IMR-90 (cell line): ENCODE data around the gene DCLK1. TPM values are rescaled to one million over a fixed set of nuclear protein-coding genes. Genes with fewer than 3 reads are reported as not detected.

Experiments
- ATAC-seq: fragments of 200-7000 bp; cut with Tn5 transposase; 2 replicates; pipeline ENCODE4 v1.9.1; 2020; ENCODE audit warnings: low read depth, mild to moderate bottlenecking, moderate library complexity
- BruUV-seq: library from RNA; stranded (reverse); fragments of 400-500 nt; replicated peaks from 2 replicates; lab custom pipeline; 2021; lab: Mats Ljungman, UMichigan
- CTCF ChIA-PET: fragments of 300-600 bp; formaldehyde crosslinking; extraction: SDS; loops from one replicate; lab custom pipeline; 2021; ENCODE audit warnings: antibody characterized with exemption; lab: Yijun Ruan, JAX
- POLR2A ChIA-PET: fragments of 300-600 bp; sonication (Branson Sonifier 250); formaldehyde crosslinking; loops from one replicate; lab custom pipeline; 2022; ENCODE audit warnings: antibody characterized with exemption; ENCODE audit not compliant: unreplicated experiment; lab: Charles Lee
- DNase-seq: peaks from one replicate; pipeline ENCODE4 v3.0.0; 2013
- H2AFZ ChIP-seq: replicated peaks from 2 replicates; pipeline ENCODE3; 2013; ENCODE audit warnings: low read length, mild to moderate bottlenecking; ENCODE audit not compliant: poor library complexity
- H2AK5ac ChIP-seq: 2 replicates; pipeline ENCODE4 v1.6.1; 2013; ENCODE audit warnings: low read depth, low read length, inconsistent platforms
- H2AK9ac ChIP-seq: replicated peaks from 2 replicates; pipeline ENCODE3; 2013; ENCODE audit warnings: mild to moderate bottlenecking, low read depth, low read length, moderate library complexity; ENCODE audit not compliant: poor library complexity
- H2BK120ac ChIP-seq: 2 replicates; pipeline ENCODE4 v1.6.1; 2013; ENCODE audit warnings: low read depth, low read length, inconsistent platforms
- H2BK15ac ChIP-seq: 3 replicates; pipeline ENCODE4 v1.6.1; 2013; ENCODE audit warnings: low read depth, low read length, inconsistent platforms
- H2BK20ac ChIP-seq: 2 replicates; pipeline ENCODE4 v1.6.1; 2013; ENCODE audit warnings: low read depth, mild to moderate bottlenecking, inconsistent platforms, low read length, moderate library complexity
- H2BK5ac ChIP-seq: 2 replicates; pipeline ENCODE4 v1.6.1; 2013; ENCODE audit warnings: mild to moderate bottlenecking, low read depth, low read length, inconsistent platforms; ENCODE audit not compliant: poor library complexity, severe bottlenecking
- H3K14ac ChIP-seq: replicated peaks from 2 replicates; pipeline ENCODE4 v1.6.1; 2013; ENCODE audit warnings: low read depth, low read length, inconsistent platforms
- H3K18ac ChIP-seq: 2 replicates; pipeline ENCODE4 v1.6.1; 2013; ENCODE audit warnings: low read depth, low read length, control low read depth
- H3K23ac ChIP-seq: 2 replicates; pipeline ENCODE4 v1.6.1; 2013; ENCODE audit warnings: low read depth, low read length, inconsistent platforms
- H3K27ac ChIP-seq: 2 replicates; pipeline ENCODE4 v1.5.1; 2013; ENCODE audit warnings: mild to moderate bottlenecking, control low read depth, low read length; ENCODE audit not compliant: insufficient read depth
- H3K27me3 ChIP-seq: 2 replicates; pipeline ENCODE4 v1.6.1; 2013; ENCODE audit warnings: low read length; ENCODE audit not compliant: control insufficient read depth, insufficient read depth
- H3K36me3 ChIP-seq: 2 replicates; pipeline ENCODE4 v1.6.1; 2013; ENCODE audit warnings: low read length, mixed read lengths; ENCODE audit not compliant: control insufficient read depth, insufficient read depth
- H3K4ac ChIP-seq: 2 replicates; pipeline ENCODE4 v1.6.1; 2013; ENCODE audit warnings: low read depth, low read length, inconsistent platforms
- H3K4me1 ChIP-seq: 2 replicates; pipeline ENCODE4 v1.6.1; 2013; ENCODE audit warnings: low read length, mixed read lengths; ENCODE audit not compliant: control insufficient read depth, insufficient read depth
- H3K4me2 ChIP-seq: 2 replicates; pipeline ENCODE4 v1.6.1; 2013; ENCODE audit warnings: low read depth, mild to moderate bottlenecking, control low read depth, low read length, moderate library complexity
- H3K4me3 ChIP-seq: 2 replicates; pipeline ENCODE4 v1.5.1; 2013; ENCODE audit warnings: low read depth, mild to moderate bottlenecking, control low read depth, low read length, moderate library complexity; ENCODE audit not compliant: insufficient read depth
- H3K56ac ChIP-seq: 2 replicates; pipeline ENCODE4 v1.6.1; 2013; ENCODE audit warnings: low read length, inconsistent platforms; ENCODE audit not compliant: insufficient read depth; ENCODE audit errors: extremely low read depth
- H3K79me1 ChIP-seq, 2 experiments: 2 replicates each; pipeline ENCODE4 v1.6.1; 2013; ENCODE audit warnings: low read length in 2 of 2, inconsistent platforms in 1 of 2, low read depth in 1 of 2
- H3K9ac ChIP-seq: 2 replicates; pipeline ENCODE4 v1.6.1; 2013; ENCODE audit warnings: low read depth, low read length, control low read depth
- H3K9me1 ChIP-seq: 2 replicates; pipeline ENCODE4 v1.6.1; 2013; ENCODE audit warnings: low read length, inconsistent platforms; ENCODE audit not compliant: insufficient read depth
- H3K9me3 ChIP-seq: 2 replicates; pipeline ENCODE4 v1.6.1; 2013; ENCODE audit warnings: low read length; ENCODE audit not compliant: control insufficient read depth, insufficient read depth
- H4K20me1 ChIP-seq: 2 replicates; pipeline ENCODE4 v1.6.1; 2013; ENCODE audit warnings: low read length, inconsistent platforms; ENCODE audit not compliant: insufficient read depth
- H4K5ac ChIP-seq: 2 replicates; pipeline ENCODE4 v1.6.1; 2013; ENCODE audit warnings: mild to moderate bottlenecking, low read depth, low read length, control low read depth
- H4K8ac ChIP-seq, 2 experiments: 2 replicates each; pipeline ENCODE4 v1.6.1; 2013; ENCODE audit warnings: low read depth in 2 of 2, low read length in 2 of 2, control low read depth in 1 of 2, inconsistent platforms in 1 of 2
- H4K91ac ChIP-seq: 2 replicates; pipeline ENCODE4 v1.6.1; 2013; ENCODE audit warnings: low read depth, low read length, inconsistent platforms; ENCODE audit not compliant: insufficient read depth
- BHLHE40 ChIP-seq: fragments of 150-350 bp; IDR thresholded peaks from 2 replicates; pipeline ENCODE4 v1.6.1; 2016; ENCODE audit warnings: mild to moderate bottlenecking, low read depth, low read length
- CEBPB ChIP-seq: IDR thresholded peaks from 2 replicates; pipeline ENCODE4 v1.6.1; 2012; ENCODE audit warnings: low read depth, low read length, improper control_type of control experiment
- CHD1 ChIP-seq: IDR thresholded peaks from 2 replicates; pipeline ENCODE4 v1.6.1; 2012; ENCODE audit warnings: low read depth, low read length, improper control_type of control experiment
- CTCF ChIP-seq: conservative IDR thresholded peaks from 2 replicates; pipeline ENCODE4 v1.5.1; 2012; ENCODE audit warnings: mild to moderate bottlenecking, low read depth, low read length, improper control_type of control experiment
- ELK1 ChIP-seq: fragments of 150-350 bp; IDR thresholded peaks from 2 replicates; pipeline ENCODE4 v1.6.1; 2016; ENCODE audit warnings: low read depth, mild to moderate bottlenecking, low read length, moderate library complexity, borderline replicate concordance
- FOS ChIP-seq: fragments of 150-350 bp; IDR thresholded peaks from 2 replicates; pipeline ENCODE4 v1.6.1; 2016; ENCODE audit warnings: low read depth, low read length
- MAFK ChIP-seq: IDR thresholded peaks from 2 replicates; pipeline ENCODE4 v1.6.1; 2012; ENCODE audit warnings: low read depth, low read length, improper control_type of control experiment
- MAZ ChIP-seq: IDR thresholded peaks from 2 replicates; pipeline ENCODE4 v1.6.1; 2012; ENCODE audit warnings: low read depth, mild to moderate bottlenecking, low read length, improper control_type of control experiment, moderate library complexity, borderline replicate concordance
- MXI1 ChIP-seq: IDR thresholded peaks from 2 replicates; pipeline ENCODE4 v1.6.1; 2012; ENCODE audit warnings: low read depth, mild to moderate bottlenecking, low read length, moderate library complexity, borderline replicate concordance
- NFE2L2 ChIP-seq: fragments of 150-350 bp; IDR thresholded peaks from 2 replicates; pipeline ENCODE4 v1.6.1; 2016; ENCODE audit warnings: low read depth, mild to moderate bottlenecking, low read length
- POLR2A ChIP-seq: IDR thresholded peaks from 2 replicates; pipeline ENCODE4 v1.6.1; 2012; ENCODE audit warnings: mild to moderate bottlenecking, low read depth, low read length
- RAD21 ChIP-seq: IDR thresholded peaks from 2 replicates; pipeline ENCODE4 v1.6.1; 2012; ENCODE audit warnings: low read length, improper control_type of control experiment
- RCOR1 ChIP-seq: IDR thresholded peaks from 2 replicates; pipeline ENCODE4 v1.6.1; 2012; ENCODE audit warnings: mild to moderate bottlenecking, low read length, improper control_type of control experiment; ENCODE audit not compliant: insufficient replicate concordance
- RFX5 ChIP-seq: IDR thresholded peaks from 2 replicates; pipeline ENCODE4 v1.8.0; 2012; ENCODE audit warnings: low read depth, mild to moderate bottlenecking, low read length, moderate library complexity
- SMC3 ChIP-seq: fragments of 150-350 bp; IDR thresholded peaks from 2 replicates; pipeline ENCODE4 v1.6.1; 2016; ENCODE audit warnings: low read depth, mild to moderate bottlenecking, antibody characterized with exemption, low read length, moderate library complexity
- USF2 ChIP-seq: fragments of 150-350 bp; IDR thresholded peaks from 2 replicates; pipeline ENCODE4 v1.6.1; 2017; ENCODE audit warnings: mild to moderate bottlenecking, antibody characterized with exemption, low read length, low read depth
- WGBS, 2 experiments: methylation state at CpG; one replicate each; pipeline versions ENCODE4 v1.1.5 to v1.1.7; 2013; ENCODE audit warnings: missing lambda C conversion rate in 2 of 2; ENCODE audit not compliant: insufficient read length in 1 of 2; ENCODE audit errors: extremely low coverage in 2 of 2; 5-methylcytosine and 5-hydroxymethylcytosine counted together
- dilution Hi-C: fragments of 300-500 bp; cut with HindIII; formaldehyde crosslinking; loops from one replicate; pipeline ENCODE4 v1.14.3; 2018; ENCODE audit warnings: low sequenced_read_pairs; ENCODE audit not compliant: unreplicated experiment
- in situ Hi-C: fragments of 300-500 bp; cut with MboI; formaldehyde crosslinking; loops from 3 replicates; pipeline ENCODE4 v1.14.3; 2019; ENCODE audit warnings: low sequenced_read_pairs, inconsistent platforms, mixed read lengths
- intact Hi-C: fragments of 100-400 bp; cut with micrococcal nuclease; formaldehyde crosslinking; loops from 2 replicates; pipeline ENCODE4 v1.10.0; 2022
- polyA plus RNA-seq, 3 experiments: library from polyadenylated mRNA; depleted of rRNA; stranded (reverse); fragments of >200 nt; gene quantifications; 2 replicates each; pipeline ENCODE4 v1.2.3, GENCODE V29; 2012; ENCODE audit warnings: low replicate concordance in 1 of 3
- total RNA-seq: library from RNA; depleted of rRNA; stranded (reverse); fragments of >200 nt; gene quantifications from 2 replicates; pipeline ENCODE4 v1.2.3, GENCODE V29; 2012

The DCLK1 gene
- total and polyA plus RNA-seq, 2 of the 4 experiments (the other 2 are of a cell fraction) = under 0.01 to 0.02 TPM

- in situ Hi-C loops = loop anchor here (10.0 kb wide), 1 partner anchor 60 kb away; no protein-coding TSS in a partner anchor
Measured at GRCh38 chr13:36094478-36094877, 36.7 kb downstream of the DCLK1 start.

More at GRCh38 chr13:36094478-36094877, 36.7 kb downstream of the DCLK1 start:
- Histone ChIP-seq H3K4ac (no peak overlapping the region), H2AFZ (no peak overlapping the region), H2BK20ac (no peak overlapping the region), H3K4me1 (no peaks in the 10 kb centered on the region), H3K9ac (no peak overlapping the region), H3K4me3 (no peak overlapping the region), H3K36me3 (no peaks in the 10 kb centered on the region), H3K18ac (no peak overlapping the region), H2AK5ac (no peak overlapping the region), H3K9me3 (no peaks in the 10 kb centered on the region), H4K5ac (no peak overlapping the region), H3K4me2 (no peak overlapping the region), H2BK120ac (no peak overlapping the region), H3K23ac (no peak overlapping the region), H2AK9ac (no peak overlapping the region), H3K79me1 (no peaks in the 10 kb centered on the region), H3K27me3 (no peaks in the 10 kb centered on the region), H4K91ac (no peak overlapping the region), H2BK15ac (no peak overlapping the region), H4K8ac (no peak overlapping the region), H3K27ac (no peak overlapping the region), H3K56ac (no peak overlapping the region), H3K14ac (no peak overlapping the region), H3K9me1 (no peaks in the 10 kb centered on the region), H4K20me1 (no peaks in the 10 kb centered on the region), H2BK5ac (no peak overlapping the region)
- TF ChIP-seq ELK1 (no peak), BHLHE40 (no peak), NFE2L2 (no peak), SMC3 (no peak), RAD21 (no peak), USF2 (no peak), CTCF (no peak), RFX5 (no peak), FOS (no peak), MAFK (no peak), CHD1 (no peak), MXI1 (no peak), MAZ (no peak), CEBPB (no peak), POLR2A (no peak), RCOR1 (no peak)
- ATAC-seq = no peak
- no TSS peak for BruUV-seq
- CTCF ChIA-PET = no interaction called here
- intact Hi-C loops = no loop called here
- DNase-seq = no peak
- dilution Hi-C loops = no loop called here
- WGBS, 2 experiments = no CpG with 5 or more reads among the region's 4 CpGs
- POLR2A ChIA-PET = no interaction called here
